ENCODE results near the gene PNMA5. TPM values are rescaled to one million over a fixed set of nuclear protein-coding genes. Genes with fewer than 3 reads are reported as not detected.
A peak's percentile ranks its signal among the peaks of the same experiment; 100 is the strongest.

The PNMA5 gene
- total and polyA plus RNA-seq, 2 of the 8 experiments (the other 6 are each of a cell fraction or from before 2014, with no cell fraction given) = 0.11 TPM

DNA sequence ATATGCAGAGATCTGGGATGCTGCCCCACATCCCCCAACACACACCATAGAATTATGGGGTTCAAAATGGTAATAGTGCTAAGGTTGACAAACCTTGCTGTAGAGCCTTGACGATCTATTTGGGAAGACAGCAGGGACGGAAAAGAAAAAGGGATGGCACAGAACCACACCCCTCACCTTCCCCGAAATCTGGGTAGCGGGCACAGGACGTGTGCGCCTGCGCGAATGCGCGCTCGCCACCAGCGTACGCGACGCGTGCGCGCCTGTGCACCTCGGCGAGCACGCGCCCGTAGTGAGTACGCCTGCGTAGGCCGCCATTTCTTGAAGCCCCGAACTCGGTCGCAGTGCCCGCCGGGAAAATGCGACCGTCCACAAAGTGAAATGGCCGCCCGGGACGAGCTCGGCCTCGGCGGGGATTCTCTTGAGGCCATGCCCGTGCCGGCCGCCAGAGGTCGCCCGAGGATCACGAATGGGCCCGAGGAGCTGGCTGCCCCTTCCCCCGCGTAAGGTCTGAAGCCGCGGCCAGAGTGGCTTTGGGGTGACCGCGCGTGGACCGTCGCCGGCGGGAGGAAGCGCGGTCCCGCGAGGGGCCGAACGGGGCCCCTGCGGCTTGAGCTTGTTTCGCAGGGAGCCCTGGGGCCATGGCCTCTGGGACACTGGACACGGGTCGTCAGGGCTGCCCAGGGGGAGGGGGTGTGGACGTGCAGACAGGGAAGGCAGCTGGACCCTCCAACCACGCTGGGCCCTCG is 52.4 kb downstream of the PNMA5 start:
- Histone ChIP-seq H2BK5ac (ENCODE audit: low read depth, low read length) (no peak overlapping the region; the same call in 1 of the 2 replicates), H3K36me3 (ENCODE audit: control insufficient read depth in 2 of 4, insufficient read depth in 4 of 4, low read length in 3 of 4) (no peaks in the 10 kb centered on the region), H3K23me2 (ENCODE audit: low read depth, low read length) (no peaks in the 10 kb centered on the region), H2BK120ac (replicated peaks; ENCODE audit: low read depth, low read length) (no peak overlapping the region), H3K9ac (replicated peaks in 1 of 4; ENCODE audit: extremely low read depth in 1 of 4, low read depth in 3 of 4, low read length in 3 of 4) (peak overlapping the region in 2 of 4 experiments; percentile 29 to 51; a peak in 4 of 7 replicates), H4K20me1 (replicated peaks in 1 of 2; ENCODE audit: control insufficient read depth in 1 of 2, insufficient read depth in 2 of 2, low read length in 2 of 2) (no peaks in the 10 kb centered on the region), H3K4me1 (replicated peaks in 1 of 4; ENCODE audit: control insufficient read depth in 3 of 4, insufficient read depth in 4 of 4, low read length in 3 of 4) (peaks cover 0 to 4% (median 0%) of the 10 kb centered on the region in 4 experiments; a peak in 2 of 7 replicates), H3K79me1 (ENCODE audit: low read depth, low read length) (no peaks in the 10 kb centered on the region), H3K4me3 (ENCODE audit: extremely low read depth in 1 of 4, insufficient read depth in 2 of 4, low read depth in 3 of 4, low read length in 4 of 4) (peak overlapping the region; percentile 36 to 68 (median 52)), H4K5ac (ENCODE audit: insufficient read length, low read depth, low read length) (peak overlapping the region; percentile 29), H3K79me2 (ENCODE audit: control insufficient read depth in 1 of 2, insufficient read depth in 2 of 2, low read length in 2 of 2) (no peaks in the 10 kb centered on the region), H2AK5ac (ENCODE audit: low read depth, low read length) (no peak overlapping the region), H4K8ac (ENCODE audit: extremely low read depth, insufficient read depth, low read length) (0 out of 2 replicates have a peak overlapping the region, but pooled peaks have one; percentile 79), H3K56ac (replicated peaks; ENCODE audit: insufficient read length, low read depth, low read length) (no peak overlapping the region), H4K91ac (replicated peaks; ENCODE audit: insufficient read length, low read length) (no peak overlapping the region), H3K27me3 (replicated peaks in 1 of 4; ENCODE audit: control insufficient read depth in 3 of 4, extremely low read depth in 1 of 4, insufficient read depth in 3 of 4, low read length in 3 of 4) (no peaks in the 10 kb centered on the region), H2AFZ (ENCODE audit: low read length) (peak overlapping the region; percentile 44; the same call in 1 of the 2 replicates), H3K14ac (ENCODE audit: insufficient read length) (no peak overlapping the region), H3K4ac (replicated peaks; ENCODE audit: insufficient read length, low read depth, low read length) (no peak overlapping the region), H3K23ac (ENCODE audit: insufficient read length) (no peak overlapping the region), H2BK20ac (ENCODE audit: low read length) (no peak overlapping the region), H3K4me2 (ENCODE audit: insufficient read depth in 1 of 2, low read depth in 2 of 2, low read length in 2 of 2) (peak overlapping the region; percentile 35 to 88), H3K18ac (ENCODE audit: extremely low read depth, low read length) (no peak overlapping the region; the same call in 1 of the 2 replicates), H3K27ac (ENCODE audit: low read depth, low read length) (no peak overlapping the region; the same call in 1 of the 2 replicates), H3K9me3 (ENCODE audit: insufficient read depth in 2 of 2, low read depth in 1 of 2, low read length in 1 of 2) (no peaks in the 10 kb centered on the region), H2BK15ac (ENCODE audit: low read length) (no peak overlapping the region), H2BK12ac (ENCODE audit: low read depth, low read length) (no peak overlapping the region)
- WGBS, 2 experiments (ENCODE audit: extremely low coverage in 1 of 2, insufficient coverage in 1 of 2, insufficient read length in 1 of 2, insufficient replicate concordance in 2 of 2, low coverage in 1 of 2, low lambda C conversion rate in 2 of 2, missing lambda C conversion rate in 1 of 2) = 1% methylated on average over 23 of the region's 70 CpGs; no CpG with 5 or more reads in 1 of the 2 experiments
- CTCF ChIA-PET (ENCODE audit: partially characterized antibody) = interaction anchor here (0.8 to 3.6 kb wide), 16 partner anchors 8 to 703 kb away, joined by 3 to 10 read pairs (median 4); partner anchors contain the start of gene TREX2
- POLR2A ChIA-PET (ENCODE audit: partially characterized antibody) = interaction anchor here (0.9 to 1.0 kb wide), 2 partner anchors 12 to 14 kb away, joined by 3 read pairs; no protein-coding TSS in a partner anchor
- peak; percentile 75 to 93 for DNase-seq (ENCODE audit: low read depth in 1 of 2, low spot score in 2 of 2)
- FAIRE-seq = peak; percentile 75
- TF ChIP-seq ASH2L (IDR thresholded peaks at IDR 0.05; ENCODE audit: low read length) = peak; percentile 36
- TF ChIP-seq, protein P1, sequence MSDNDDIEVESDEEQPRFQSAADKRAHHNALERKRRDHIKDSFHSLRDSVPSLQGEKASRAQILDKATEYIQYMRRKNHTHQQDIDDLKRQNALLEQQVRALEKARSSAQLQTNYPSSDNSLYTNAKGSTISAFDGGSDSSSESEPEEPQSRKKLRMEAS (IDR thresholded peaks at IDR 0.05) = peak; percentile 9; the same call in 1 of the 2 replicates
- 0 out of 4 replicates have a peak, but pooled peaks of 1 of the 2 experiments have one; percentile 22 for TF ChIP-seq SIN3A (conservative IDR thresholded peaks at IDR 0.05 in 1 of 2, IDR thresholded peaks at IDR 0.05 in 1 of 2; ENCODE audit: low read depth in 1 of 2, low read length in 2 of 2)
- peak; percentile 46 for TF ChIP-seq NRF1 (IDR thresholded peaks at IDR 0.05; ENCODE audit: low read depth, low read length)
